Islet of Langerhans (tissue), 1 donor: ENCODE data around the gene NEDD9.

ENCODE experiments used
- FAIRE-seq: peaks from one replicate; lab custom pipeline; 2011; peaks lifted over from hg19 to GRCh38; lab: Jason Lieb, UNC

Gene NEDD9

DNA sequence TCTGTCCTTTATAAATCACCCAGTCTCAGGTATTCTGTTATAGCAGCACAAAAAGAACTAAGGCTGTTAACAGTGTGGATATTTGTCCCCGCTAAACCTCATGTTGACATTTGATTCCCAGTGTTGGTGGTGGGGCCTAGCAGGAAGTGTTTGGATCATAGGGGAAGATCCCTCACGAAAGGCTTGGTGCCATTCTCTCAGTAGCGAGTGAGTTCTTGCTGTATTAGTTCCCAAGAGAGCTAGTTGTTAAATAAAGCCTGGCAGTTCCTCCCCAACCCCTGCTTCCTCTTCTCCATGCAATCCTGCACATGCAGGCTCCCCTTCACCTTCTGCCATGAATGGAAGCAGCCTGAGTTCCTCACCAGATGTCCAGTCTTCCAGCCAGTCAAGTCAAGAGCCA, 91.2 kb downstream of the NEDD9 start:
- no peak for FAIRE-seq

DNA sequence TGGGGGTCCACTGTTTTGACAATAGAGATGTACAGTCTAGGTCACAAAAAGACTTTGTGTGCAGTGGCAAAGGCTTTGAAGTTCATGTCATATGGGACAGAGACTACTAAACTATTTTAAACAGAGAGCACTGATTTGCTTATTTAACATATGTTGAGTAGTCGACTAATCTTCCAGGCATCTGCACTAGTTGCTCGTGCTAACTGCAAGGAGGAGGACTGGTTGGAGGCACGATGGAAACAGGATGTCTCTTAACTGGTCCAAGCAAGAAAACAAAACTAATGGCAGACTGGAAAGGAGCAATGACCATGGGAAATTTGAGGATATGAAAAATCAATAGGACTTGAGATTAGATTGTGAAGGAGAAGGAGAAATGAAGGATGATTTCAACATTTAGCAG, 92.4 kb downstream of the NEDD9 start:
- FAIRE-seq: no peak

GRCh38 chr6:11139051-11139960, 93.2 kb downstream of the NEDD9 start:
- no peak for FAIRE-seq

GRCh38 chr6:11136809-11137208, 95.7 kb downstream of the NEDD9 start:
- FAIRE-seq: no peak
